Measurements from ENCODE around the gene MYL12B.
"Not testable (repeated sequence)": the region's sequence is repeated elsewhere in the genome, so short reads cannot be mapped to it uniquely, and the experiment has no call there.

Gene MYL12B

DNA sequence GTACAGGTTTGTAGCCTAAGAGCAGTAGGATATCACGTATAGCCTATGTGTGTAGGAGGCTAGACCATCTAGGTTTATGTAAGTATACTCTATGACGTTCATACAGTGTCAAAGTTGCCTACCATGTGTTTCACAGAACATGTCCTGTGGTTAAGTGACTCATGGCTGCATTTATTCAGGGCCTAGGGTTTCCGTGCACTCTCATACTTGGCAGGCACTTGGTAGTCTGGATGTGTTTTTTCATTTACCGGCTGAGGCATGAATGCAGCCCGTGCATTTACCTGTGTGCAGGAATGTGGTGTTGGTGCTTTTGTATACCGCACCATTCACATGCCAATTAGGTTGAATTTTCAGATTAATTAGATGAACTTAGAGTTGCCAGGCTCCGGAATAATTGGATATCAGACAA lies 43.4 kb downstream of the MYL12B start:
- no peak for DNase-seq

DNA sequence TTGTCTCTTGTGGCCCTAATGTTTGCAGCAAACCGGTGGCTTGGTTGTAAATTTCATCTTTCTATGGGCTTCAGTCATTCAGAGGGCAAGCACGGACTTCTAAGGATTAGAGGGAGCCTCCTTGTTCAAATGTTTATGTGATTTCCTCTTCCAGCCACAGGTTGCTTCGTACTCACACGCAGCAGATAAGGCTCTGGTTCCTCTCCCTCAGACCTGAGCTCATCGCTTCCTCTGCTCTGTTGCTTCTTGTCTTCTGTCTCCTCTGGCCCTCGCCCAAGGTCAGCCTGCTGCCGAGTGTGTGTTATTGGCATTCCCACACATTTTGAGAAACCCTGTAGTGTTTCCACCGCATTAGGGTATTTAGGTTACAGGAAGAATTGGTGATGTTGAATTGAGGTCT lies 44.0 kb downstream of the MYL12B start:
- DNase-seq = no peak

DNA sequence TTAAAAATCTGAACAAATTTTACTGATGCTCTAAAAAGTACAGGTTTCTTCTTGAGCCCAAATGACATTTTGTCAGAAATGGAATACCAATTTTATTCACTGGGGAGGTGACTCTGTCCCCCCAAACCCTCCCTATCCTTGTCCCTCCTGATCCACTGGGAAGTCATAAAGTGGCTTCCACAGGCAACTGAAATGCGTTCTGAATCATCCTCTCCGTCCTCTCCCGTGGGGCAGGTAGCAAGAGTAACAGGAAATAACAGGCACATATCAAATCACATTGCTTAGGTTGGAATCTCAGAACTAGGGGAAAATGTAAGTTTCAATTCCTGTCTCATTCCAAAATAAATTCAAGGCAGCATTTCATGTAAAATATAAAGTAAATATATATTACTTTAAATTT lies 44.5 kb downstream of the MYL12B start:
- DNase-seq = no peak

DNA sequence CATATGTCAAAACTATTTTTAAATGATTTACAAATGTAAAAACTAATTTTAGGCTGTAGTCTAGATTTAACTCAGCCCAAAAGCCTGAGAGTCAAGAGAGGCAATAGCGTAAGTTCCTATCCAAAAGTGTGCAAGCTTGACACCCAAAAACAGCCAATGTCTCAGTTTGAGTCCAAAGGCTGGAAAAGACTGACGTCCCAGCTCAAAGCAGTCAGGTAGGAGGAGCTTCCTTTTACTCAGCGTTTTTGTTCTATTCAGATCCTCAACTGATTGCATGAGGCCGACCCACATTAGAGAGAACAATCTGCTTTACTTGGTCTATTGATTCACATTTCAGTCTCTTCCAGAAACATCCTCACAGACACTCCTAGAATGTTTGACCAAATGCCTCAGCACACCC lies 51.8 kb downstream of the MYL12B start:
- DNase-seq = no peak

DNA sequence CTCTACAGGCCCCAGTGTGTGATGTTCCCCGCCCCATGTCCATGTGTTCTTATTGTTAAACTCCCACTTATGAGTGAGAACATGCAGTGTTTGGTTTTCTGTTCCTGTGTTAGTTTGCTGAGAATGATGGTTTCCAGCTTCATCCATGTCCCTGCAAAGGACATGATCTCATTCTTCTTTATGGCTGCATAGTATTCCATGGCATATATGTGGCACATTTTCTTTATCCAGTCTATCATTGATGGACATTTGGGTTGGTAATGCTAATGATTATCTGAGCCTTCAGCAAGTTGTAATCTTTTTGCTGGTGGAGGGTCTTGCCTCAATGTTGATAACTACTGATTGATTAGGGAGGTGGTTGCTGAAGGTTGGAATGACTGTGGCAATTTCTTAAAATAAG lies 53.4 kb downstream of the MYL12B start:
- not testable (repeated sequence) for DNase-seq

DNA sequence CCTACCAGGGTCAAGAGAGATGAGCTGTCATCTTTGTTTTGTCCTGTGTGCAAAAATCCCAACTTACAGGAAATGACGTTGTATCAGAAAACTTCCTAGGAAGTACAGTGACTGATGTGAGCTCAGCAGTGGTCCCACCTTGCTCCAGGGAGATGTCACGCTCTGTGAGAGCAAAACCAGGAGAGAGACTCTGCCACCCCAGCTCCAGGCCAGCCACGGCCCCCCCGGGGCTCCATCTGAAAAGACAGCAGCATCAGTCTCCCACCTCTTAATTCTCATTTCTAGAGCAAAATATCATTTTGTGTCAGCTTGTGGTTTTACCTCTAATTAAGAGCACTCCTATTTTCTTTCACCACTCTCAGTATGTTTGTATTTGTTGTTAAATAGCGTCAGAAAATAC lies 57.5 kb downstream of the MYL12B start:
- no peak for DNase-seq

DNA sequence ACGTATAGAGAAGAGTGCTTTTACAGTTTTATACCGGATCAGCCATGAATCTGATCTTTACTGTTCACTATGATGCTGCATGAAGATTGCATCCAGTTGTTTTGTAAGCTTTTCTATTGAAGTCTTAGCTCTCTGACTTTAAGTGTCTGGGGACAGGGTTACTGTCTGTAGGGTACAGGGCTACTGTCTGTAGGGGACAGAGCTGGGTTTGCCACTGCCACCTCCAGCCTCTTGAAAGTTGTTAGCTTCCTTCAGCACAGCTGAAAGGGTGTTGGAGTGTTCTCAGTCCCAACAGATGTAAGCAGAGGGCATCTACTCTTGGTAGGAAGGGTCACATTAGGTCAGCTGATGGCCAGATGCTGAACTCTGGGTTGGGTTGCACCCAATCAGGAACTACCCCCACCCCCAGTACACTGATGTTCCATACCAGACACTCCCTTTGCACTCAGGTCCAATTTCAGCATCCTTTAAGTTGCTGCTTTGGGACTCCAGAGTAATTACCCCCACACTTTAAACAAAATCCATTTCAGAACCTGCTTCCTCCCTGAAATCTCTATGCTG lies 58.0 kb downstream of the MYL12B start:
- no peak for DNase-seq

DNA sequence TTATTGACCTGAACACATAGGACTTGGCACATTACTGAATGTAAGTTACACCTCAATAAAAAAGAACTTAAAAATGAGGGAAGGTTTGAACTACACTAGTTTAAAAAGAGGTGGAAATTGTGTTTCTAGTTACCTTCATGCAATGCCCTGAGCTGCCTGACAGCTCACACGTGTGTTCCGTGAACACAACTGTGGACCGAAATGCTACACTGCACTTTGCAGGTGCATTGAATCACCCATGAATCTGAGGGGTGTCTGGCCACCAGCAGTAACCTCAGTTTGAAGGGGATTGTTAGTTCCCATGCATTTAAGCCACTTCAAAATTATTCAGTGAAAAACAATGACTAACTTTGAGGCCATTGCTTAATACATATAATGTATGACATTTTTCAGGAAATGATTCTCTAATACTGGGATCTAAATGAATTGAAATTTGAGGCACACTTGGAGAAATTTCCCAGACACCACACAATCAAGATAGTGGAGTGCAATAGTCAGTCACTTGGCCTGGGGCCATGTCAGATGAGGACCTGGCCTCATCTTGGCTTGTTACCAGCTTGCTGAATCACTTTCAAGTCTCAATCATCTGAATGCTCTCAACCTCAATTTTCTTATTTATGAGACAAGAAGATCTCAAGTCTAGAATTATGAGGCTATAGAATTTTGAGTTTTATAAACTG lies 59.3 kb downstream of the MYL12B start:
- no peak for DNase-seq

DNA sequence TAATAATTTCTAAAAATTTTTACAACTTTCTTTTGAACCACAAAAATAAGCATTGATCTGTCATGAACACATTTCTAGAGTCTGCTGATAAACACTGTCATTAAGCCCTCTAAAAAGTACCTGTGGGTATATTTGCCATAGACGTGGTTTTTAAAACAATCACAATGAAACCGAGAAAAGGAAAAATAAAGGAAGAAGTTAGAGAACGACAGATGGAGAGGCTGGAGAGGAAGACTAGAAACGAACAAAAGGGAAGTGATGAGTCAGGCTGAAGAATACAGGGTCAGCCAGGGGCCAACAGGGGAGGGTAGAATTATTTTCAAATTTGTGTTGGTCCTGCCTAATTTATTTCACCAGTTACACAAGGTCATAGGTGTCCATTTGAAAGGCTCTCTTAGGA lies 62.0 kb downstream of the MYL12B start:
- no peak for DNase-seq
